Pons (tissue), 1 donor: Measurements from ENCODE around the gene THSD1.

Experiments used
- DNase-seq: peaks from one replicate; pipeline ENCODE4 v3.0.0-alpha.2; 2016; ENCODE audit warnings: low spot score

THSD1 gene

GRCh38 chr13:52405767-52406494 lies at the start of gene THSD1:
Gene THSD1 (minus strand): TSS chr13:52406172. CDS start chr13:52402600, 3,572 bp downstream.
- DNase-seq, result no peak

- peak; percentile 43 for DNase-seq
These were observed 49.7 kb upstream of the THSD1 start for GRCh38 chr13:52455677-52456041.

DNA sequence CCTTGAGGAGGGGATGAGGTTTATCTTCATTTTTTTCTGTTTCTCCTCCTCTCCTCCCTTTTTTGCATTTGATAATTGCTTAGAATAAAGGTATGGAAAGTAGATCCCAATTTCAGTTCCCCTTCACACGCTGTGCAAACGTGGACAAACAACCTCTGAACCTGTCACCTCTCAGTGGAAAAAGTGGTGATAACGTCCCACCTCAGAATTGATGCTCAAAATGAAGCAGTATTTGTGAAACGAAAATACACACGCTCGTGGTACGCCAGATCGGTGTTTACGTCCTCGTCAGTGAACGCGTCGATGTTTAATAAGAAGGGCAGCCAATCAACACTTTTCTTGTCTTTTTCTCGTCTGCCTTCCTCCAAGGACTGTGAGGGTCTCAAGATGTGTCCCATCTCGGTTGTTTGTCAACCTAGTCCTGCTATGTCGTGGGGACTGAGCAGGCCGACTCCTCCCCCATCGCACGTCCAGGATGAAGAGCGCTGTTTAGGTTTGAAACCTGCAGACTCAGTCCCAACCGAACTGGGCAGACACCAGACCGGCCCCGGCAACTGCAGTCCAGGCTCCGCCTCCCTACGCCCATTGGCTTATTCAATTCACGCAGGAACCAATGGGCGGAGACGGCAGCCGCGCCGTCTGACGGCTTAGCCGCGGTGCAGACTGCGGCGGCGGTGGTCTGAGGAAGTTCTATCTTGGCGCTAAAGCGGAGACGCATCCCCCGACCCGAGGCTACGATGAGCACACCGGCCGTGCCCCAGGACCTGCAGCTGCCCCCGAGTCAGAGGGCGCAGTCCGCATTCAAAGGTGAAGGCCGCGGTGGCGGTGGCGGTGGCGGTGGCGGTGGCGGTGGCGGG lies 49.1 kb upstream of the THSD1 start, which contains the start of gene CKAP2:
Gene CKAP2, plus strand, starts transcription at position 659 of the 857 bp plus-strand sequence. Its CDS starts 79 bp downstream, at position 738.
- DNase-seq, result peak; percentile 92

DNA sequence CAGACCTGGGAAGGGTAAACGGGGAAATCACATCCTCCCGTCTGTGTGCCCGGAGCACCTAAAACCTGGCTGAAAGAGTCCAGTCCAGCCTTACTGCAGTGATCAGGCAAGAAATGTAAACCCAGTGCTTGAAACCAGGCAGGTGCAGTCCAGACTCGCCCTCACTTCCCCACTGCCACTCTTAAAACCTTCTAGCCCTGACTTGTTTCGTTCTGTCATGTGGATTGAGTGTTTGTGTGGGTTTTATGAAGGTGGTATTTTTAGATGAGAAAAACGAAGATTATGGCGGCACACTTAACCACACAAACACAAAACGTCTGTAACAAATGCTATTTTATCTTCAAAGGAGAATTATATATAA lies 48.5 kb upstream of the THSD1 start:
- peak; percentile 26 for DNase-seq

GRCh38 chr13:52452470-52452869 lies 46.5 kb upstream of the THSD1 start:
- no peak for DNase-seq

DNA sequence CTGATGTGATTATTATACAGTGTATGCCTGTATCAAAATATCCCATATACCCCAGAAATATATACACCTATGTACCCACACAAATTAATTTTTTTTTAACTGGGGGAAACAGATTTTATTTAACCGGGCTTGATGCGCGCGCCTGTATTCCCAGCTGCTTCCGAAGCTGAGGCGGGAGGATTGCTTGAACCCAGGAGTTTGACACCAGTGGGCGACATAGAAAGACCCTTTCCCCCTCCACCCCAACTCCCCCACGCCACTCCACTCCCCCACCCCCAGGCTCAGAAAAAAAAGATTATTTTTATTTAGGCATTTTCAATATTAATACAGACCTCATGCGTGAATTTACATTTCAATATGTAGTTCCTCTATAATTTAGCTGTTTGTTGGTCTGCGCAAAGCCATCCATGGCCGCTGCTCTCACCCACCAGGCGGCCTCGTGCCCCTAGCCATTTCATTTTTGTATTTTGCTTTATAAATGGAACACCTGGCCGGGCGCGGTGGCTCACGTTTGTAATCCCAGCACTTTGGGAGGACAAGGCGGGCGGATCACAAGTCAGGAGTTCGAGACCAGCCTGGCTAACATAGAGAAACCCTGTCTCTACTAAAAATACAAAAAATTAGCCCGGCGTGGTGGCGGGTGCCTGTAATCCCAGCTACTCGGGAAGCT lies 45.3 kb upstream of the THSD1 start:
- no peak for DNase-seq

GRCh38 chr13:52450793-52451116 lies 44.8 kb upstream of the THSD1 start:
- DNase-seq, result no peak

GRCh38 chr13:52450012-52450792 lies 44.2 kb upstream of the THSD1 start, which contains the start of gene VPS36:
Gene VPS36 (minus strand): TSS chr13:52450634. CDS start chr13:52450594, 40 bp downstream.
- peak; percentile 94 for DNase-seq

DNA sequence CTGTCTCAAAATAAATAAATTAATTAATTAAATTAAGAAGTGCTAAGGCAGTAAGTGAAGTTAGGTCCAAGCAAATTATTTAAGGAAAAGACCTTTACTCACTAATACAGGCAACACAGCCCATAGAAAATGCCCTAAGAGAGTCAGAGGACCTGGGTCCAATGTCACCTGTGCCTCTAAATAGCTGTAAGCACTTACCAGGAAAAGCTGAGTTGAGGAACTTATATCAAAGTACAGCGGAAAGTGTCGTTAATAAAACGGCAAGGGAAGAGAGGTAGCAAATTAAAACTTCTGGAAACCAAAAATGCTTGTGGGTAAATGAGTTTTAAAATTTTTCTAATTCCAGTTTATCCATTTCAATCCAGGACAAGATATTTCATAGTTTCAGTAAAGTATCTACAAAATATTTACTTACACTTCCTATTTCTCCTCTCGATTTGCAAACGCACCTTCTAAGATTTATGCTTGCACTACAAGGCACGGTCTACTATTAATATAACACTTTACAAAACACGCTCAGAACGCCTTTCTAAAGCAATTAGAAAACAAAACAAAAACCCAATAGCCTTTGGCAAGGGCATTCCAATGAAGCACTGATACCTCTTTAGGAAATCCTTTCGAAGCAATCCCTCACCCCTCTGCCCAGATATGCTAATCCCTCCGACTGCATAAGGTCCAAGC lies 43.5 kb upstream of the THSD1 start:
- DNase-seq, result peak; percentile 53

DNA sequence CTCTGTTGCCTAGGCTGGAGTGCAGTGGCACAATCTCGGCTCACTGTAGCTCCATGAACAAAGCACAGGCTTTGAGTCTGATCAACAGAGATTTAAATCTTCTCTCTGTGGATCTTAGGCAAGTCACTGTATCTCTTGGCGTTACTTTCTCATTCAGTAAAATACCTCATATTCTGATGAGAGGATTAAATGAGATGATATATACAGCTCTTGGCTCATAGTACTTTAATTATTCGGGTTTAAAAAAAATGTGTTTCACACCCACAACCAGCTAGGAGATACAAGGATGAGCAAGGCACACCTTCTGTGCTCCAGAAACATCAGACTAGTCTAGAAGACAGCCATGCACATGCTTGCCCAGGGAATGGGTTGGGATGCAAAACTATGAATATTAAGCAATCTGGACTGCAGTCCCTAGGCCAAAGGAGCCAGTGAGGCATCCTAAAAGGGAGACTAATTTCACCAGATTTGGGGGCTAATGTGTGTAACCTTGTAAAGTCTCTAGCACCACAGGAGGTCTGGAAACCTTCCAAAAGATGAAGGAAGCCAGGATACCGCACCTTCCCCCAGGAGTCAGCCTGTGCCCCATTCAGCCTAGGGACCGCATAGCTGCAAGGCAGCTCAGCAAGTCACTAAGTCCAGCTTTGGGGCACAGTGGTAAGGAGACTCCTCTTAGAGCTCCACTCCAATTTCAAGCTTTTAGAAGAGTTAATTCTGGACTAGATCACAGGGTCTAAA lies 42.0 kb upstream of the THSD1 start:
- no peak for DNase-seq

DNA sequence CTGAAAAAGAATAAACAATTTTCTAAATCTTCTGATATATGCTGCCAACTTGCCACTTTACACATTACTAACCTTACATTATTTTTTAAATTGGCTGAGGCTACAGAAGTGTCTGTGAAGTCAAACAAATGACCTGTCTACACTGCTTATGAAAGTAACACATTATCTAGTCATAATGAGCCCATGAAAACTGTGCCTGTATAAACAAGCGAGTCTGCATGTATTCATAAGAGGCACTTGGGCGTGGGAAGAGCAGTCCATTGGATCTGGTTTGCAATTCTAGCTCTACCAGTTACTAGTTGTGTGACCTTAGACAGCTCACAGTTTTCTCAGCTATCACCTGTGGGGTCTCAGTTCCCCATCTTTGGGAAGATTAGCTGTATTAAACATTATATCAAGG lies 41.4 kb upstream of the THSD1 start:
- DNase-seq, result no peak

GRCh38 chr13:52446265-52446664 lies 40.3 kb upstream of the THSD1 start:
- DNase-seq, result no peak

GRCh38 chr13:52432456-52432855 lies 26.5 kb upstream of the THSD1 start:
- no peak for DNase-seq

DNA sequence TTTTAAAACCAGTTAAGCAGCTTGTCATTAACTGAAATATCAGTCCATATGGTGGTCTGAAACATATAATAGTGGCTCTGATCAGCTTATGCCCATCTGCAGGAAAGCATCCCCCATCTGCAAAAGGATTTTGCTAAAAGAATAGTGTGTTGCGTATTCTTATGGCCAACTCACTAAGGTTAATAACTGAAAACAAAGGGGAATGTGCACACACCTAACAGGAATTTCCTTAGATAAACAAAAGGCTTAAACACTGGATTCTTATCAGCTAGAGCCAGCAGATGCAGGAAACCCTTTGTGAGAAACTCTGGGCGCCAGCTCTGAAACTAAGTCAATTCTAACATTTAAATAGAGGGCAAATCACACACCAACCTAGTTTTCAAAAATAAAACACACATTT lies 22.3 kb upstream of the THSD1 start:
- peak; percentile 13 for DNase-seq

GRCh38 chr13:52421216-52421615 lies 15.2 kb upstream of the THSD1 start:
- no peak for DNase-seq

DNA sequence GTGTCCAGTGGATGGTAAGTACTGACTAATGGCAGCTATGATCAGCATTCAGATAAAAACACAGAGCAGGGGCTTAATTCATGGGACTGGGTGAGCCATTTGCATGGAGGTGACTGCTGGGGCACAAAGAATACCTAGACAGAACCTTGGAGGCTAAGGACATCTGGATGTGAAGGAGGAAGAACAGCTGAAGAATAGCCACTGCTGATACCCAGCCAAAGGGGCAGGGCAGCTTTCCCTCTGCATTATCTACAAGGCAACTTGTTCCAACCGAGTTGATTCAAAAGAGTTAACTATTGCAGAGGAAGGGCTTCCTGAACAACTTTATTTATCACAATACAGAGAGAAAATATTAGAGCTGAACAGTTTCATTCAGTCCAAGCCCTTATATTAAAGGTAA lies 13.1 kb upstream of the THSD1 start:
- DNase-seq, result no peak

DNA sequence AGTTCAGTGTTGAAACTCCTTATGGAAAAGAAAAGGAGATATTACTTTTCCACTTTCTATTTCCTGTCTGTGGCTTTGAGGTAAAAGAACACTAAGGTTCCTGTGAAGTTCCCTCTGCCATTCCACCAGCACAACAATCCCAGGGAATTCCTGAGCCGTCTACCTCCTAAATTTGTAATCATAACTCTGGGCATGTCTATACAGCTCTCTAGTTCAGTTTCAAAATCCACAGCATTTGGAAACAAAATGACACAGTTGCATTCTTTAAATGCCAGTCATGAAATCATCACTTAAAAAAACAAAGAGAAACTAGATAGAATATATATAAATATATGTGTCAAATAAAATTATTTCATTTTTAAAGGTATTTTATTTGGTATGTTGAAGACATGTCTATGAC lies 9.0 kb upstream of the THSD1 start:
- no peak for DNase-seq

DNA sequence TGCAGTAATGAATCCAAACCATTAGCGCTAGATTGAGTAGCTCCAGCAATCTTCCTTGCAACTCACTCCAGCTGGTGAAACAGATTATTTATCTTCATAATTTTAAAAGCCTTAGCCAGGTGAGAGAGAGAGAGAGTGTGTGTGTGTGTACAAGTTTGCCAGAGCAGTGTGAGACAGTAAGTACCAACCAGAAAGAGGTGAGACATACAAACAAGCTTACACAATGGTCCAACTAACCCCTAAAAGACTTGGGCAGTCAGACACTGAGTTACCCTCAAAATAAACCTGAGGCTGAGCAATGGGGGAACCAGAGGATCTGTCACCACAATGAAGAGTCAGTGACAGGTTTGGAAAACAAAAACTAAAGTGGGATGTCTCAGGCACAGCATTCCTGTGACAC lies 8.1 kb upstream of the THSD1 start:
- no peak for DNase-seq

GRCh38 chr13:52412128-52412527 lies 6.2 kb upstream of the THSD1 start:
- DNase-seq, result no peak

DNA sequence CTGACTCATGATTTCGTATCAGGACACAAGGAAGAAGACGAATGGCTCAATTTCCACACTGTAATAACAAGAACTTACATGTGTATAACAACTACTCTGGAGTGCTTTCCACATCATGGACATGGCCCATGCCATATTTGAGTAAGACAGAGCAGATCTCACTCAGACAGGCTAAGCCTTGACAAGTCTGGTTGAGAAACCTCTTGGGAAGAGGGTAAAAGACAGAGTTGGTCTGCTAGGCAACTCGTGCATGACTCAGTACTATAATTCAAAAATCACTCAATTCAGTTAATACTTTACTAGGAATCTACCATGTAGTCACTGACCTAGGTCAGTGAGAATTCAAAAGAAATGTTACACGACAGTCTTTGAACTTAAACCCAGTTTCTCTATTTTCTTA lies 5.7 kb upstream of the THSD1 start:
- no peak for DNase-seq
